GM12878 (cell line): Measurements from ENCODE around the gene SETD1B. TPM values are rescaled to one million over a fixed set of nuclear protein-coding genes. Genes with fewer than 3 reads are reported as not detected.

Source experiments
- ATAC-seq: fragments of 200-7000 bp; cut with Tn5 transposase; 3 replicates; pipeline ENCODE4 v1.9.1; 2020; ENCODE audit warnings: mild to moderate bottlenecking, moderate library complexity
- BruUV-seq: library from RNA; stranded (reverse); fragments of 400-500 nt; replicated peaks from 2 replicates; lab custom pipeline; 2021; lab: Mats Ljungman, UMichigan
- CTCF ChIA-PET: fragments of 300-600 bp; sonication (Branson Sonifier 250); formaldehyde crosslinking; extraction: SDS; loops from one replicate; lab custom pipeline; 2021; ENCODE audit warnings: inconsistent platforms; lab: Yijun Ruan, JAX
- POLR2A ChIA-PET: fragments of 350-600 bp; formaldehyde crosslinking; extraction: SDS; loops from one replicate; lab custom pipeline; 2021; ENCODE audit warnings: inconsistent platforms; lab: Charles Lee
- RAD21 ChIA-PET: fragments of 300-600 bp; sonication (Branson Sonifier 250); formaldehyde crosslinking; loops from one replicate; lab custom pipeline; 2023; ENCODE audit warnings: antibody characterized with exemption; ENCODE audit not compliant: unreplicated experiment; lab: Charles Lee
- SMC1A ChIA-PET: fragments of 300-600 bp; sonication (Branson Sonifier 250); formaldehyde crosslinking; loops from one replicate; lab custom pipeline; 2023; ENCODE audit not compliant: unreplicated experiment, uncharacterized antibody; lab: Charles Lee
- DNase-seq: peaks from one replicate; pipeline ENCODE4 v3.0.0-alpha.2; 2011; ENCODE audit warnings: low read depth, low spot score
- FAIRE-seq: peaks from 3 replicates; lab custom pipeline; 2011; peaks lifted over from hg19 to GRCh38; lab: Jason Lieb, UNC
- H2AFZ ChIP-seq: 2 replicates; pipeline ENCODE4 v1.6.0; 2011; ENCODE audit warnings: low read depth, low read length, control low read depth; ENCODE audit not compliant: control insufficient read depth
- H3K27ac ChIP-seq: 2 replicates; pipeline ENCODE4 v1.5.1; 2011; ENCODE audit warnings: control low read depth; ENCODE audit not compliant: control insufficient read depth, insufficient read depth
- H3K27me3 ChIP-seq, 2 experiments: replicated peaks in 1 of 2; 2 replicates each; pipeline versions ENCODE4 v1.6.0 to v1.6.1; 2011; ENCODE audit warnings: low read length in 1 of 2; ENCODE audit not compliant: control insufficient read depth in 2 of 2, insufficient read depth in 2 of 2
- H3K36me3 ChIP-seq, 2 experiments: 2 replicates each; pipeline ENCODE4 v1.5.1; 2011; ENCODE audit warnings: low read length in 1 of 2; ENCODE audit not compliant: control insufficient read depth in 2 of 2, insufficient read depth in 2 of 2
- H3K4me1 ChIP-seq: 2 replicates; pipeline ENCODE4 v1.6.1; 2011; ENCODE audit warnings: mild to moderate bottlenecking, low read length, moderate library complexity, mixed read lengths; ENCODE audit not compliant: control insufficient read depth, insufficient read depth
- H3K4me2 ChIP-seq: 2 replicates; pipeline ENCODE4 v1.6.0; 2011; ENCODE audit warnings: control low read depth; ENCODE audit not compliant: control insufficient read depth, insufficient read depth
- H3K4me3 ChIP-seq: fragments of 200-600 bp; sonication (generic); 2 replicates; pipeline ENCODE4 v1.5.1; 2016
- H3K79me2 ChIP-seq: 2 replicates; pipeline ENCODE4 v1.6.0; 2011; ENCODE audit warnings: low read length; ENCODE audit not compliant: control insufficient read depth, insufficient read depth
- H3K9ac ChIP-seq: 2 replicates; pipeline ENCODE4 v1.8.0; 2011; ENCODE audit warnings: low read length, control low read depth, mixed read lengths; ENCODE audit not compliant: control insufficient read depth, insufficient read depth
- H3K9me3 ChIP-seq: replicated peaks from 3 replicates; pipeline ENCODE4 v1.5.1; 2011; ENCODE audit warnings: mild to moderate bottlenecking, low read length; ENCODE audit not compliant: control insufficient read depth, insufficient read depth
- H4K20me1 ChIP-seq: 2 replicates; pipeline ENCODE4 v1.6.0; 2011; ENCODE audit not compliant: control insufficient read depth, insufficient read depth
- IKZF1 ChIP-seq: fragments of 450-650 bp; conservative IDR thresholded peaks from 2 replicates; pipeline ENCODE4 v1.6.1; 2017; ENCODE audit warnings: antibody characterized with exemption, mild to moderate bottlenecking
- WGBS: methylation state at CpG from one replicate; pipeline ENCODE4 v1.1.6; 2016; ENCODE audit warnings: low lambda C conversion rate; ENCODE audit not compliant: insufficient replicate concordance, insufficient coverage; ENCODE audit errors: missing lambda C conversion rate; 5-methylcytosine and 5-hydroxymethylcytosine counted together
- in situ Hi-C: fragments of 300-500 bp; cut with MboI; formaldehyde crosslinking; loops from 9 replicates; pipeline ENCODE4 v1.14.3; 2018; ENCODE audit warnings: mixed read lengths
- intact Hi-C: fragments of 100-400 bp; cut with micrococcal nuclease; formaldehyde crosslinking; loops from one replicate; pipeline ENCODE4 v1.14.2; 2022; ENCODE audit not compliant: unreplicated experiment
- polyA plus RNA-seq, 11 experiments: library from polyadenylated mRNA; depleted of rRNA in 4 of 11; unstranded in 6 of 11; stranded (reverse) in 5 of 11; fragments of >200 nt; fragmentation: Nextera tagmentation in 4 of 11; fragmentation: Illumina TruSeq in 1 of 11; extraction: Ambion mirVana in 4 of 11; extraction: Trizol in 1 of 11; gene quantifications; 1 replicate in 1 of 11; 2 replicates in 10 of 11; pipeline versions ENCODE4 v1.2.1 to v1.2.3, GENCODE V29; 2011 to 2016; ENCODE audit warnings: inconsistent platforms in 2 of 11, missing spikeins in 2 of 11, low read depth in 1 of 11
- total RNA-seq, 4 experiments: library from RNA; depleted of rRNA in 3 of 4; stranded (reverse); fragments of >200 nt in 3 of 4; fragmentation: Illumina TruSeq in 1 of 4; extraction: Trizol in 1 of 4; gene quantifications; 2 replicates each; pipeline versions ENCODE4 v1.2.1 to v1.2.3, GENCODE V29; 2013 to 2021
- TF ChIP-seq, protein P1 (sequence below): fragments of 450-650 bp; IDR thresholded peaks from 2 replicates; pipeline ENCODE4 v1.6.1; 2017; ENCODE audit warnings: mild to moderate bottlenecking, low read depth, inconsistent platforms; ENCODE audit not compliant: poor library complexity, severe bottlenecking
- TF ChIP-seq, protein P2 (sequence below): IDR thresholded peaks from 2 replicates; pipeline ENCODE4 v1.6.1; 2012; ENCODE audit warnings: low read depth, low read length, improper control_type of control experiment

The SETD1B gene
- total and polyA plus RNA-seq, 10 of the 15 experiments (the other 5 are each of a cell fraction or from before 2014, with no cell fraction given): 0.50 to 17.3 (median 1.6) TPM

DNA sequence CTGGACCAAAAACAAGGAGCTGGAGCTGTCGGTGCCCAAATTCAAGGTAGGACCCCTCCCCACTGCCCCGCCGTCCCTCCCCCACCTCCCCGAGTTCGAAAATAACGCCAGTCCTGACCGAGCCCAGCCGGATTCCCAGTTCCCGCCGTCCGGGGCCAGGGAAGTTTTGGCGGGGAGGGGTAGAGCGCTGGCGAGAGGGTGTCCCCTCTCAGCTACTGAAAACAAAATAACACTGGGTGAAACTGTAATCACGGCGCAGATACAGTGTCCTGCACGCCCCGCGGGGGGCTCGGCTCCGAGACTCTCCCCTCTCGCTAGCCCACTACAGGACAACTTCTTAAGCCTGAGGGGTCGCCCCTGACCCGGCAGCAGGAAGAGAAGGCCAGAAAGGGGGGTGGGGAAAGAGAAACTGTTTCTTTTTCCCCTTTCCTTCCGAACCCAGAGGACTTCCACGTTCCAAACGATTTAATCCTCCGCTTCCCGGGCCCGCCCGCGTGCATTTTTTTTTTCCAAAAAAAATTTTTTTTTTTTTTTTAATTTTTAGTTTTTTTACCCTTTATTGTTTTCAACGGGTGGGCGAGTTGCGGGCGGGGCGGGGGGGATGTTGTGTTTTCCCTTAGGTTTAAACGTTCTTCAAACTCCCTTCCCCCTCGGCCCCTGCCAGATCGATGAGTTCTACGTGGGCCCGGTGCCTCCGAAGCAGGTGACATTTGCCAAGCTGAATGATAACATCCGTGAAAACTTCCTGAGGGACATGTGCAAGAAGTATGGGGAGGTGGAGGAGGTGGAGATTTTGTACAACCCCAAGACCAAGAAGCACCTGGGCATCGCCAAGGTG lies 1.6 kb downstream of the SETD1B start:
- intact Hi-C loops: no loop called here

More for the DNA sequence above, 1.6 kb downstream of the SETD1B start:
- no peak for DNase-seq
- BruUV-seq: no TSS peak
- in situ Hi-C loops: no loop called here
- SMC1A ChIA-PET: interaction anchor here (12.2 kb wide), 1 partner anchor 11 kb away, joined by 226 read pairs; the partner anchor contains the start of gene RHOF
- RAD21 ChIA-PET: interaction anchor here (0.7 to 13.1 kb wide), 3 partner anchors 11 to 83 kb away, joined by 3 to 395 read pairs (median 4); partner anchors contain the start of genes PSMD9 and RHOF
- ATAC-seq: no peak
- FAIRE-seq: no peak
- Histone ChIP-seq H3K4me3 (peak overlapping the region; percentile 99), H3K27ac (peak overlapping the region; percentile 97), H3K9me3 (no peaks in the 10 kb centered on the region), H3K27me3 (no peaks in the 10 kb centered on the region), H3K4me1 (peaks cover 16% of the 10 kb centered on the region), H4K20me1 (peaks cover 5% of the 10 kb centered on the region; the same call in 1 of the 2 replicates), H2AFZ (peak overlapping the region; percentile 17; the same call in 1 of the 2 replicates), H3K4me2 (peak overlapping the region; percentile 100), H3K36me3 (peaks cover 6 to 13% of the 10 kb centered on the region in 2 experiments; a peak in 3 of 4 replicates), H3K9ac (peak overlapping the region; percentile 100), H3K79me2 (peaks cover 59% of the 10 kb centered on the region)
- POLR2A ChIA-PET: interaction anchor here (0.7 to 10.1 kb wide), 4 partner anchors 13 to 229 kb away, joined by 3 to 155 read pairs (median 10); partner anchors contain the start of gene RHOF
- TF ChIP-seq, protein P1, sequence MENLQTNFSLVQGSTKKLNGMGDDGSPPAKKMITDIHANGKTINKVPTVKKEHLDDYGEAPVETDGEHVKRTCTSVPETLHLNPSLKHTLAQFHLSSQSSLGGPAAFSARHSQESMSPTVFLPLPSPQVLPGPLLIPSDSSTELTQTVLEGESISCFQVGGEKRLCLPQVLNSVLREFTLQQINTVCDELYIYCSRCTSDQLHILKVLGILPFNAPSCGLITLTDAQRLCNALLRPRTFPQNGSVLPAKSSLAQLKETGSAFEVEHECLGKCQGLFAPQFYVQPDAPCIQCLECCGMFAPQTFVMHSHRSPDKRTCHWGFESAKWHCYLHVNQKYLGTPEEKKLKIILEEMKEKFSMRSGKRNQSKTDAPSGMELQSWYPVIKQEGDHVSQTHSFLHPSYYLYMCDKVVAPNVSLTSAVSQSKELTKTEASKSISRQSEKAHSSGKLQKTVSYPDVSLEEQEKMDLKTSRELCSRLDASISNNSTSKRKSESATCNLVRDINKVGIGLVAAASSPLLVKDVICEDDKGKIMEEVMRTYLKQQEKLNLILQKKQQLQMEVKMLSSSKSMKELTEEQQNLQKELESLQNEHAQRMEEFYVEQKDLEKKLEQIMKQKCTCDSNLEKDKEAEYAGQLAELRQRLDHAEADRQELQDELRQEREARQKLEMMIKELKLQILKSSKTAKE: no peak
- 0 out of 2 replicates have a peak, but pooled peaks have one; percentile 18 for TF ChIP-seq IKZF1
- TF ChIP-seq, protein P2, sequence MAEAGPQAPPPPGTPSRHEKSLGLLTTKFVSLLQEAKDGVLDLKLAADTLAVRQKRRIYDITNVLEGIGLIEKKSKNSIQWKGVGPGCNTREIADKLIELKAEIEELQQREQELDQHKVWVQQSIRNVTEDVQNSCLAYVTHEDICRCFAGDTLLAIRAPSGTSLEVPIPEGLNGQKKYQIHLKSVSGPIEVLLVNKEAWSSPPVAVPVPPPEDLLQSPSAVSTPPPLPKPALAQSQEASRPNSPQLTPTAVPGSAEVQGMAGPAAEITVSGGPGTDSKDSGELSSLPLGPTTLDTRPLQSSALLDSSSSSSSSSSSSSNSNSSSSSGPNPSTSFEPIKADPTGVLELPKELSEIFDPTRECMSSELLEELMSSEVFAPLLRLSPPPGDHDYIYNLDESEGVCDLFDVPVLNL: no peak
- CTCF ChIA-PET: interaction anchor here (0.8 to 13.6 kb wide), 5 partner anchors 8 to 691 kb away, joined by 3 to 565 read pairs (median 3); partner anchors contain the start of gene RHOF
- under 1% methylated on average over 45 of the region's 45 CpGs for WGBS
